A549 treated with GW870086 at 1 μM for 4 hours (cell line): ENCODE data around the gene CNST. TPM values are rescaled to one million over a fixed set of nuclear protein-coding genes. Genes with fewer than 3 reads are reported as not detected.

Source experiments
- total RNA-seq: library from RNA; stranded (reverse); fragments of 200-300 nt; extraction: Qiagen RNA extraction; gene quantifications from 5 replicates; pipeline ENCODE4 v1.2.3, GENCODE V29; 2022; ENCODE audit warnings: low read depth

Gene CNST
- 6.2 to 9.3 TPM (median 7.9 TPM) in 5 replicates for total RNA-seq

DNA sequence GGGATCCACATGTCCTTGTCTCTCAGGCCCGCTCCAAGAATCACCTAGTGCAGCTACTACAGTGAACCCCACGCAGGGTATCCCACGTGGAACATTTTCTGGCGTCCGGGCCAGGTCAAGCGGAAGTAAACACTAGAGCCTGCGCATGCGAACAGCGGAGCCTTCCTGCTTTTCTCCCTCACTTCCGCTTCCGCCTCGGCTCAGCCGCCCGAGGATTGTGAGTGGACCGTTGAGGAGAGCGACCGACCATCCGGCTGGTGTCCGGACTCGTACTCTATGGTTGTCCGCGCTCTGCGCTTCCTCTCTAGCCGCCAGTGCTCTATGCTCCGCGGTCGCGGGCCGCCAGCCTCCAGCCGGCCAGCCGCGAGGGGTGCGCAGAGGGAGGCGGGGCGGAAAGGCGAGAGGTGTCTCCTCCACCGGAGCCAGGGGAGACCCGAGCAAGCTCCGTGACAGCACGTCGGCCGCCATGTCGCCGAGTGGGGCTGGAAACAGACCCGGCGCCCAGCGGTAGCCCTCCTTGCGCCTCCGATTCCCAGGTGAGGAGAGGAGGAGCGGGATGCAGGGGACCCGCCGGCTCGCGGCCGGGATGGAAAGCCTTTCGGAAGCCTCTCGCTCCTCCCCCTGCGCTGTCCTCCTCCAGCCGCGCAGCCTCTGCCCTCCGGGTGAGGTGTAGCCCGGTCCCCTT lies at the start of gene CNST, which contains the start of gene TFB2M:
TSS of gene CNST (plus strand) at position 329 of the 685 bp plus-strand sequence. CDS start 25,107 bp downstream, outside the sequence.
TSS of gene TFB2M (minus strand) at position 134 of the 685 bp plus-strand sequence. CDS start at position 11, 123 bp downstream.

Other genes starting within 250 kb of the CNST start
- 12.2 to 14.4 TPM (median 13.9 TPM) in 5 replicates for gene SMYD3, start 59.2 kb upstream of the CNST start, total RNA-seq
- 35.8 to 38.2 TPM (median 37.1 TPM) in 5 replicates for gene TFB2M, start 195 bp upstream of the CNST start, total RNA-seq
- gene SCCPDH, start 158.0 kb downstream of the CNST start, total RNA-seq, result 44.9 to 51.4 TPM (median 46.6 TPM) in 5 replicates